K562 (cell line): ENCODE results near the gene MYO1F. TPM values are rescaled to one million over a fixed set of nuclear protein-coding genes. Genes with fewer than 3 reads are reported as not detected.

Experiments used
- ARNT ChIP-seq, 2 experiments: fragments of 450-650 bp; IDR thresholded peaks; 2 replicates each; pipeline ENCODE4 v1.6.1; 2016; ENCODE audit warnings: mild to moderate bottlenecking in 1 of 2
- CC2D1A ChIP-seq: fragments of 450-650 bp; IDR thresholded peaks from 2 replicates; pipeline ENCODE4 v1.6.1; 2017; ENCODE audit warnings: mild to moderate bottlenecking
- CEBPB ChIP-seq: fragments of 450-650 bp; IDR thresholded peaks from 2 replicates; pipeline ENCODE4 v1.6.1; 2016; ENCODE audit warnings: missing genetic modification characterization, missing compliant biosample characterization
- ELF4 ChIP-seq: fragments of 450-650 bp; formaldehyde crosslinking; IDR thresholded peaks from 2 replicates; pipeline ENCODE4 v1.4.0; 2022; ENCODE audit warnings: missing genetic modification characterization
- FOSL1 ChIP-seq: fragments of 200-800 bp; sonication (Bioruptor generic); conservative IDR thresholded peaks from 2 replicates; pipeline ENCODE4 v1.6.1; 2016; ENCODE audit warnings: missing genetic modification characterization, missing compliant biosample characterization
- HIVEP1 ChIP-seq: fragments of 250-450 bp; sonication (Bioruptor Pico); IDR thresholded peaks from 2 replicates; pipeline ENCODE4 v1.4.0; 2020; ENCODE audit warnings: mild to moderate bottlenecking
- HNRNPL ChIP-seq: fragments of 200-400 bp; formaldehyde crosslinking; IDR thresholded peaks from 2 replicates; pipeline ENCODE4 v1.6.1; 2017; ENCODE audit warnings: low read depth, mild to moderate bottlenecking, low read length
- ILK ChIP-seq: fragments of 450-650 bp; IDR thresholded peaks from 2 replicates; pipeline ENCODE4 v1.6.1; 2016; ENCODE audit warnings: missing genetic modification characterization, low read depth, mild to moderate bottlenecking, missing compliant biosample characterization, moderate library complexity, borderline replicate concordance
- KDM5B ChIP-seq: fragments of 200-600 bp; sonication (generic); IDR thresholded peaks from 2 replicates; pipeline ENCODE4 v1.6.1; 2012; ENCODE audit warnings: low read depth, mild to moderate bottlenecking, moderate library complexity, low read length, control low read depth, inconsistent platforms; ENCODE audit not compliant: insufficient replicate concordance
- MTA2 ChIP-seq: fragments of 450-650 bp; IDR thresholded peaks from 2 replicates; pipeline ENCODE4 v1.6.1; 2016; ENCODE audit warnings: low read depth
- NBN ChIP-seq: fragments of 450-650 bp; IDR thresholded peaks from 2 replicates; pipeline ENCODE4 v1.6.1; 2016; ENCODE audit warnings: low read depth, mild to moderate bottlenecking
- NFE2 ChIP-seq: IDR thresholded peaks from 2 replicates; pipeline ENCODE4 v1.6.1; 2014; ENCODE audit warnings: antibody characterized with exemption, low read depth
- NR2C1 ChIP-seq, 2 experiments: fragments of 450-650 bp; IDR thresholded peaks; 2 replicates each; pipeline ENCODE4 v1.6.1; 2017; ENCODE audit warnings: mild to moderate bottlenecking in 2 of 2, antibody characterized with exemption in 1 of 2, inconsistent platforms in 1 of 2, missing compliant biosample characterization in 1 of 2, missing genetic modification characterization in 1 of 2
- PTTG1 ChIP-seq: fragments of 450-650 bp; IDR thresholded peaks from 2 replicates; pipeline ENCODE4 v1.6.1; 2016; ENCODE audit warnings: low read depth, mild to moderate bottlenecking, missing genetic modification characterization, missing compliant biosample characterization
- RNF2 ChIP-seq: sonication (generic); IDR thresholded peaks from 2 replicates; pipeline ENCODE4 v1.6.1; 2016
- ZFP36 ChIP-seq: fragments of 150-350 bp; IDR thresholded peaks from 2 replicates; pipeline ENCODE4 v1.6.1; 2018; ENCODE audit warnings: low read length, low read depth; ENCODE audit not compliant: partially characterized antibody
- ZNF212 ChIP-seq: fragments of 450-650 bp; formaldehyde crosslinking; IDR thresholded peaks from 2 replicates; pipeline ENCODE4 v1.4.0; 2020; ENCODE audit warnings: mild to moderate bottlenecking
- polyA plus RNA-seq, 8 experiments: library from polyadenylated mRNA; depleted of rRNA in 4 of 8; stranded (reverse) in 5 of 8; unstranded in 3 of 8; fragments of >200 nt; fragmentation: Nextera tagmentation in 2 of 8; fragmentation: Illumina TruSeq in 1 of 8; extraction: Ambion mirVana in 2 of 8; extraction: Trizol in 1 of 8; gene quantifications; 2 replicates each; pipeline versions ENCODE4 v1.2.1 to v1.2.3, GENCODE V29; 2011 to 2014; ENCODE audit warnings: inconsistent platforms in 1 of 8, missing spikeins in 1 of 8
- total RNA-seq, 7 experiments: library from RNA; depleted of rRNA in 6 of 7; stranded (reverse); fragments of >200 nt in 6 of 7; fragmentation: Illumina TruSeq in 2 of 7; extraction: Trizol in 2 of 7; gene quantifications; 2 replicates each; pipeline versions ENCODE4 v1.2.1 to v1.2.3, GENCODE V29; 2011 to 2021; ENCODE audit warnings: low replicate concordance in 1 of 7
- TF ChIP-seq, protein P1 (sequence below), 3 experiments: IDR thresholded peaks in 2 of 3; conservative IDR thresholded peaks in 1 of 3; 2 replicates each; pipeline ENCODE4 v1.5.1; 2011 to 2012; ENCODE audit warnings: low read length in 3 of 3, mild to moderate bottlenecking in 3 of 3, control low read depth in 2 of 3, improper control_type of control experiment in 1 of 3, inconsistent platforms in 1 of 3, low read depth in 1 of 3, mixed read lengths in 1 of 3, moderate library complexity in 1 of 3; ENCODE audit not compliant: insufficient read depth in 2 of 3
- TF ChIP-seq, protein P2 (sequence below): fragments of 250-450 bp; sonication (Bioruptor Pico); IDR thresholded peaks from 2 replicates; pipeline ENCODE4 v1.5.0; 2022; ENCODE audit warnings: mild to moderate bottlenecking
- TF ChIP-seq, protein P3 (sequence below): fragments of 450-650 bp; IDR thresholded peaks from 2 replicates; pipeline ENCODE4 v1.6.1; 2016; ENCODE audit warnings: low read depth, mild to moderate bottlenecking, moderate library complexity
- TF ChIP-seq, protein P4 (sequence below): fragments of 450-650 bp; IDR thresholded peaks from 2 replicates; pipeline ENCODE4 v1.7.0; 2016; ENCODE audit warnings: borderline replicate concordance
- TF ChIP-seq, protein P5 (sequence below), 2 experiments: fragments of 250-450 bp in 1 of 2; fragments of 450-650 bp in 1 of 2; sonication (Bioruptor Pico) in 1 of 2; IDR thresholded peaks; 2 replicates each; pipeline versions ENCODE4 v1.6.1 to v1.8.0; 2016 to 2021; ENCODE audit warnings: mild to moderate bottlenecking in 2 of 2, moderate library complexity in 2 of 2, missing compliant biosample characterization in 1 of 2, missing genetic modification characterization in 1 of 2

MYO1F gene
- total and polyA plus RNA-seq, 9 of the 15 experiments (the other 6 are each of a cell fraction or from before 2014, with no cell fraction given): 0.78 to 9.4 (median 4.3) TPM

DNA sequence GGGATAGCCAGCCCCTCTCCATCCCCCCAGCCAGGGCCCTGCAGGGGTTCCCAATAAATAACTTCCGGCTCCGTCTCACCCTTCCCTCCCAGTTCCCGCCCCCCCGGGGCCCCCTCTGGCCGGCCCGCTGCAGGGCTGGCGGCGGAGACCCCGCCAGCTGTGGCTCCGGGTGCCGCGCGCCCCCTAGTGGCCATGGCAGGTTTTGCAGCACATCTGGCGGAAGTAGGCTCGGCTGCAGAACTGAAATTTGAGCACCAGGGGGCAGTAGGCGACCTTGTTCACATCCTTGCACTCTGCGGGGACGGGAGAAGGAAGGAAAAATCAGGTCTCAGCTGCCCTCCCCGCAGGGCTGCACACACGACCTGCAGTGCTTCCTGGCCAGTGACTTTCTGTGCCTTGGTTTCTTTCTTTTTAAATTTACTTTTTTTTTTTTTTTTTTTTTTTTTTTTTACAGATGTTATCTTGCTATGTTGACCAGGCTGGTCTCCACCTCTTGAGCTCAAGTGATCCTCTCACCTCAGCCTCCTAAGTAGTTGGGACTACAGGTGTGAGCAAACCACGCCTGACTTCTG is 3.6 kb upstream of the MYO1F start (continued):
- TF ChIP-seq, protein P1, sequence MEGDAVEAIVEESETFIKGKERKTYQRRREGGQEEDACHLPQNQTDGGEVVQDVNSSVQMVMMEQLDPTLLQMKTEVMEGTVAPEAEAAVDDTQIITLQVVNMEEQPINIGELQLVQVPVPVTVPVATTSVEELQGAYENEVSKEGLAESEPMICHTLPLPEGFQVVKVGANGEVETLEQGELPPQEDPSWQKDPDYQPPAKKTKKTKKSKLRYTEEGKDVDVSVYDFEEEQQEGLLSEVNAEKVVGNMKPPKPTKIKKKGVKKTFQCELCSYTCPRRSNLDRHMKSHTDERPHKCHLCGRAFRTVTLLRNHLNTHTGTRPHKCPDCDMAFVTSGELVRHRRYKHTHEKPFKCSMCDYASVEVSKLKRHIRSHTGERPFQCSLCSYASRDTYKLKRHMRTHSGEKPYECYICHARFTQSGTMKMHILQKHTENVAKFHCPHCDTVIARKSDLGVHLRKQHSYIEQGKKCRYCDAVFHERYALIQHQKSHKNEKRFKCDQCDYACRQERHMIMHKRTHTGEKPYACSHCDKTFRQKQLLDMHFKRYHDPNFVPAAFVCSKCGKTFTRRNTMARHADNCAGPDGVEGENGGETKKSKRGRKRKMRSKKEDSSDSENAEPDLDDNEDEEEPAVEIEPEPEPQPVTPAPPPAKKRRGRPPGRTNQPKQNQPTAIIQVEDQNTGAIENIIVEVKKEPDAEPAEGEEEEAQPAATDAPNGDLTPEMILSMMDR (IDR thresholded peaks at IDR 0.05 in 2 of 3, conservative IDR thresholded peaks at IDR 0.05 in 1 of 3; ENCODE audit: insufficient read depth in 2 of 3, low read depth in 1 of 3, low read length in 3 of 3): peak; percentile 99 to 100 (median 99)
- TF ChIP-seq ZNF212 (CRISPR knock-in tag) (no peak), NR2C1 (IDR thresholded peaks at IDR 0.05) (no peak), NR2C1 (tag; IDR thresholded peaks at IDR 0.05) (no peak), NBN (peak; percentile 76), FOSL1 (tag) (no peak), HNRNPL (no peak), RNF2 (no peak), ILK (tag) (no peak), ARNT (IDR thresholded peaks at IDR 0.05) (0 out of 4 replicates have a peak, but pooled peaks of 1 of the 2 experiments have one; percentile 36), CC2D1A (peak; percentile 50; the same call in 1 of the 2 replicates), MTA2 (no peak), CEBPB (tag) (no peak), ELF4 (CRISPR knock-in tag) (no peak), HIVEP1 (CRISPR knock-in tag) (no peak), KDM5B (no peak), ZFP36 (peak; percentile 12), PTTG1 (no peak), NFE2 (no peak)
- TF ChIP-seq, protein P2, sequence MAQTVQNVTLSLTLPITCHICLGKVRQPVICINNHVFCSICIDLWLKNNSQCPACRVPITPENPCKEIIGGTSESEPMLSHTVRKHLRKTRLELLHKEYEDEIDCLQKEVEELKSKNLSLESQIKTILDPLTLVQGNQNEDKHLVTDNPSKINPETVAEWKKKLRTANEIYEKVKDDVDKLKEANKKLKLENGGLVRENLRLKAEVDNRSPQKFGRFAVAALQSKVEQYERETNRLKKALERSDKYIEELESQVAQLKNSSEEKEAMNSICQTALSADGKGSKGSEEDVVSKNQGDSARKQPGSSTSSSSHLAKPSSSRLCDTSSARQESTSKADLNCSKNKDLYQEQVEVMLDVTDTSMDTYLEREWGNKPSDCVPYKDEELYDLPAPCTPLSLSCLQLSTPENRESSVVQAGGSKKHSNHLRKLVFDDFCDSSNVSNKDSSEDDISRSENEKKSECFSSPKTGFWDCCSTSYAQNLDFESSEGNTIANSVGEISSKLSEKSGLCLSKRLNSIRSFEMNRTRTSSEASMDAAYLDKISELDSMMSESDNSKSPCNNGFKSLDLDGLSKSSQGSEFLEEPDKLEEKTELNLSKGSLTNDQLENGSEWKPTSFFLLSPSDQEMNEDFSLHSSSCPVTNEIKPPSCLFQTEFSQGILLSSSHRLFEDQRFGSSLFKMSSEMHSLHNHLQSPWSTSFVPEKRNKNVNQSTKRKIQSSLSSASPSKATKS: no peak
- TF ChIP-seq, protein P3, sequence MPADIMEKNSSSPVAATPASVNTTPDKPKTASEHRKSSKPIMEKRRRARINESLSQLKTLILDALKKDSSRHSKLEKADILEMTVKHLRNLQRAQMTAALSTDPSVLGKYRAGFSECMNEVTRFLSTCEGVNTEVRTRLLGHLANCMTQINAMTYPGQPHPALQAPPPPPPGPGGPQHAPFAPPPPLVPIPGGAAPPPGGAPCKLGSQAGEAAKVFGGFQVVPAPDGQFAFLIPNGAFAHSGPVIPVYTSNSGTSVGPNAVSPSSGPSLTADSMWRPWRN: no peak
- TF ChIP-seq, protein P4, sequence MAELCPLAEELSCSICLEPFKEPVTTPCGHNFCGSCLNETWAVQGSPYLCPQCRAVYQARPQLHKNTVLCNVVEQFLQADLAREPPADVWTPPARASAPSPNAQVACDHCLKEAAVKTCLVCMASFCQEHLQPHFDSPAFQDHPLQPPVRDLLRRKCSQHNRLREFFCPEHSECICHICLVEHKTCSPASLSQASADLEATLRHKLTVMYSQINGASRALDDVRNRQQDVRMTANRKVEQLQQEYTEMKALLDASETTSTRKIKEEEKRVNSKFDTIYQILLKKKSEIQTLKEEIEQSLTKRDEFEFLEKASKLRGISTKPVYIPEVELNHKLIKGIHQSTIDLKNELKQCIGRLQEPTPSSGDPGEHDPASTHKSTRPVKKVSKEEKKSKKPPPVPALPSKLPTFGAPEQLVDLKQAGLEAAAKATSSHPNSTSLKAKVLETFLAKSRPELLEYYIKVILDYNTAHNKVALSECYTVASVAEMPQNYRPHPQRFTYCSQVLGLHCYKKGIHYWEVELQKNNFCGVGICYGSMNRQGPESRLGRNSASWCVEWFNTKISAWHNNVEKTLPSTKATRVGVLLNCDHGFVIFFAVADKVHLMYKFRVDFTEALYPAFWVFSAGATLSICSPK: no peak
- TF ChIP-seq, protein P5, sequence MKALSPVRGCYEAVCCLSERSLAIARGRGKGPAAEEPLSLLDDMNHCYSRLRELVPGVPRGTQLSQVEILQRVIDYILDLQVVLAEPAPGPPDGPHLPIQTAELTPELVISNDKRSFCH (CRISPR knock-in tag; IDR thresholded peaks at IDR 0.05): no peak
- TF ChIP-seq, protein P5 (tag; IDR thresholded peaks at IDR 0.05): no peak
